ENCODE results near the gene WBP11.
"Not testable (repeated sequence)": the region's sequence is repeated elsewhere in the genome, so short reads cannot be mapped to it uniquely, and the experiment has no call there.

WBP11 gene

GRCh38 chr12:14772946-14773345 is 30.3 kb downstream of the WBP11 start:
- DNase-seq (ENCODE audit: low read depth, low spot score) = no peak

GRCh38 chr12:14771651-14772137 is 31.6 kb downstream of the WBP11 start:
- DNase-seq (ENCODE audit: low read depth, low spot score) = no peak

- peak; percentile 82 for DNase-seq (ENCODE audit: low read depth, low spot score)
These were observed 32.5 kb downstream of the WBP11 start for GRCh38 chr12:14770496-14771461.

GRCh38 chr12:14769969-14770495 is 33.2 kb downstream of the WBP11 start:
- DNase-seq (ENCODE audit: low read depth, low spot score) = no peak

- no peak for DNase-seq (ENCODE audit: low read depth, low spot score)
These were observed 33.8 kb downstream of the WBP11 start for GRCh38 chr12:14769466-14769968.

- no peak for DNase-seq (ENCODE audit: low read depth, low spot score)
These were observed 34.4 kb downstream of the WBP11 start for GRCh38 chr12:14768823-14769405.

- no peak for DNase-seq (ENCODE audit: low read depth, low spot score)
These were observed 35.7 kb downstream of the WBP11 start for GRCh38 chr12:14767617-14768016.

GRCh38 chr12:14766649-14767215 is 36.5 kb downstream of the WBP11 start:
- no peak for DNase-seq (ENCODE audit: low read depth, low spot score)

- DNase-seq (ENCODE audit: low read depth, low spot score) = not testable (repeated sequence)
These were observed 37.3 kb downstream of the WBP11 start for GRCh38 chr12:14766020-14766419.

- no peak for DNase-seq (ENCODE audit: low read depth, low spot score)
These were observed 37.9 kb downstream of the WBP11 start for GRCh38 chr12:14765398-14765797.

GRCh38 chr12:14759711-14760280 is 43.5 kb downstream of the WBP11 start:
- not testable (repeated sequence) for DNase-seq (ENCODE audit: low read depth, low spot score)

GRCh38 chr12:14756334-14757143 is 46.7 kb downstream of the WBP11 start:
- DNase-seq (ENCODE audit: low read depth, low spot score) = no peak

- no peak for DNase-seq (ENCODE audit: low read depth, low spot score)
These were observed 51.3 kb downstream of the WBP11 start for GRCh38 chr12:14751986-14752385.

- DNase-seq (ENCODE audit: low read depth, low spot score) = no peak
These were observed 60.2 kb downstream of the WBP11 start for GRCh38 chr12:14743061-14743460.

- DNase-seq (ENCODE audit: low read depth, low spot score) = no peak
These were observed 61.3 kb downstream of the WBP11 start for GRCh38 chr12:14741942-14742341.

GRCh38 chr12:14741153-14741552 is 62.1 kb downstream of the WBP11 start:
- DNase-seq (ENCODE audit: low read depth, low spot score) = no peak

- DNase-seq (ENCODE audit: low read depth, low spot score) = not testable (repeated sequence)
These were observed 66.8 kb downstream of the WBP11 start for GRCh38 chr12:14736441-14736840.

All from smooth muscle cell of the brain vasculature (primary cell).